Smooth muscle cell (in vitro differentiated cells): ENCODE measurements around the gene NT5DC1. TPM values are rescaled to one million over a fixed set of nuclear protein-coding genes. Genes with fewer than 3 reads are reported as not detected.
A peak's percentile ranks its signal among the peaks of the same experiment; 100 is the strongest.

Source experiments
- DNase-seq: peaks from one replicate; lab custom pipeline; 2025; ENCODE audit not compliant: unreplicated experiment; lab: John Stamatoyannopoulos, UW
- H2AFZ ChIP-seq: fragments of 200-600 bp; sonication (generic); 2 replicates; pipeline ENCODE4 v1.6.0; 2016; ENCODE audit warnings: antibody characterized with exemption, low read depth, mild to moderate bottlenecking
- H3F3A ChIP-seq: fragments of 200-600 bp; sonication (generic); 2 replicates; pipeline ENCODE4 v1.6.0; 2017; ENCODE audit warnings: antibody characterized with exemption, low read depth
- H3K27ac ChIP-seq: fragments of 200-600 bp; sonication (generic); 2 replicates; pipeline ENCODE4 v1.5.1; 2016; ENCODE audit warnings: low read depth, mild to moderate bottlenecking
- H3K27me3 ChIP-seq: fragments of 200-600 bp; sonication (generic); 2 replicates; pipeline ENCODE4 v1.6.1; 2016; ENCODE audit warnings: low read depth, mild to moderate bottlenecking
- H3K36me3 ChIP-seq: fragments of 200-600 bp; sonication (generic); 2 replicates; pipeline ENCODE4 v1.5.1; 2016; ENCODE audit warnings: low read depth
- H3K4me1 ChIP-seq: fragments of 200-600 bp; sonication (generic); 2 replicates; pipeline ENCODE4 v1.5.1; 2016; ENCODE audit warnings: low read depth
- H3K4me2 ChIP-seq: fragments of 200-600 bp; sonication (generic); 2 replicates; pipeline ENCODE4 v1.6.0; 2016; ENCODE audit warnings: mild to moderate bottlenecking
- H3K4me3 ChIP-seq: fragments of 200-600 bp; sonication (generic); 2 replicates; pipeline ENCODE4 v1.5.1; 2016; ENCODE audit warnings: mild to moderate bottlenecking
- H3K79me2 ChIP-seq: fragments of 200-600 bp; sonication (generic); 2 replicates; pipeline ENCODE4 v1.6.0; 2016; ENCODE audit warnings: low read depth, mild to moderate bottlenecking
- H3K9ac ChIP-seq: fragments of 200-600 bp; sonication (generic); 2 replicates; pipeline ENCODE4 v1.6.0; 2016; ENCODE audit warnings: low read depth
- H3K9me3 ChIP-seq: fragments of 200-600 bp; sonication (generic); replicated peaks from 2 replicates; pipeline ENCODE4 v1.5.1; 2016; ENCODE audit warnings: low read depth
- H4K20me1 ChIP-seq: fragments of 200-600 bp; sonication (generic); 2 replicates; pipeline ENCODE4 v1.6.0; 2016; ENCODE audit warnings: low read depth
- WGBS: methylation state at CpG from one replicate; pipeline ENCODE4 v1.1.7; 2016; ENCODE audit warnings: low lambda C conversion rate; 5-methylcytosine and 5-hydroxymethylcytosine counted together
- polyA plus RNA-seq: library from polyadenylated mRNA; unstranded; fragments of >200 nt; fragmentation: Nextera tagmentation; extraction: Ambion mirVana; gene quantifications from 2 replicates; pipeline ENCODE4 v1.2.1, GENCODE V29; 2016
- total RNA-seq: library from RNA; depleted of rRNA; stranded (reverse); fragments of >200 nt; gene quantifications from 2 replicates; pipeline ENCODE4 v1.2.3, GENCODE V29; 2014
- TF ChIP-seq, protein P1 (sequence below): fragments of 200-600 bp; sonication (generic); IDR thresholded peaks from 2 replicates; pipeline ENCODE4 v1.5.1; 2017; ENCODE audit warnings: borderline replicate concordance, mild to moderate bottlenecking, antibody characterized with exemption; ENCODE audit not compliant: insufficient read depth, poor library complexity, severe bottlenecking

NT5DC1 gene
- total and polyA plus RNA-seq, 2 experiments from 2014 or later: 3.7 to 23.9 TPM

DNA sequence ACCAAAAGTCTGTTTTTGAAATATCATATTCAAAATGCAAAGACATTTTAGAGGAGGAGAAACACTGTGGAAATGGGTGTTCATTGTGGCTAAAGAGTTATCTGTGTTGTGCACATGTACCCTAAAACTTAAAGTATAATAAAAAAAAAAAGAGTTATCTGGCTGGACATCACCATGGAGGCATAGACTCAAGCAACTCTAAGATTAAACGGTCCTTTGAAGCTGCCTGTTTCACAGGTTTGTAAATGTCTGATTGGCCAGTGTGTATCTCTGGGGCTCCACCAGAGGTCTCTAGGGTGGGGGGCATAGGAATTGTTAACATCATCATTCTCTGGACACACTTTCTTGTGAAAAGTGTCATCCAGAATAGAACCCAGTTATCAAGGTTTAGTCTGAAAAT is 114.0 kb downstream of the NT5DC1 start:
- H3K27ac ChIP-seq: no peak overlapping the region

DNA sequence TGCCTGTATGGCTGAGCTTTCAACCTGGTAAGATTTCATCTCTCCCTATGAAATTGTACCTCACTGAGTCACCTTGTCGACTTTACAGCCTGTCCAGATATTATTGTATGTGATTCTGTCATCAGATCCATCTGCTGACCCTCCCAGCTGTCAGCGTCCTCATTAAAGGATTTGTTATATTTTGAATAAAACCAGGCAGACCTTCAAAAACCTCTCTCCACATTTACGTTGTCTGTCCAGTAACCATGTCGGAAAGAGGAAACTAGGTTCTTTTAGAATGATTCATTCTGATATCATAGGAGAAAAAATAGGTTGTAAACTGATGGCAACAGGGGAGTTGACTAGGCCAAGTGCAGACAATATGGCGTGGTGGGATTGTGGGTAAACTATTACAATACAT is 114.8 kb downstream of the NT5DC1 start:
- no peak overlapping the region for H2AFZ ChIP-seq
- no peaks in the 10 kb centered on the region for H3K27me3 ChIP-seq
- H3K4me3 ChIP-seq: no peak overlapping the region
- WGBS: 54% methylated on average over 5 of the region's 5 CpGs
- no peaks in the 10 kb centered on the region for H3K9me3 ChIP-seq
- no peaks in the 10 kb centered on the region for H3K79me2 ChIP-seq
- DNase-seq: no peak
- no peaks in the 10 kb centered on the region for H4K20me1 ChIP-seq
- H3K4me1 ChIP-seq: no peaks in the 10 kb centered on the region
- no peaks in the 10 kb centered on the region for H3F3A ChIP-seq
- TF ChIP-seq, protein P1, sequence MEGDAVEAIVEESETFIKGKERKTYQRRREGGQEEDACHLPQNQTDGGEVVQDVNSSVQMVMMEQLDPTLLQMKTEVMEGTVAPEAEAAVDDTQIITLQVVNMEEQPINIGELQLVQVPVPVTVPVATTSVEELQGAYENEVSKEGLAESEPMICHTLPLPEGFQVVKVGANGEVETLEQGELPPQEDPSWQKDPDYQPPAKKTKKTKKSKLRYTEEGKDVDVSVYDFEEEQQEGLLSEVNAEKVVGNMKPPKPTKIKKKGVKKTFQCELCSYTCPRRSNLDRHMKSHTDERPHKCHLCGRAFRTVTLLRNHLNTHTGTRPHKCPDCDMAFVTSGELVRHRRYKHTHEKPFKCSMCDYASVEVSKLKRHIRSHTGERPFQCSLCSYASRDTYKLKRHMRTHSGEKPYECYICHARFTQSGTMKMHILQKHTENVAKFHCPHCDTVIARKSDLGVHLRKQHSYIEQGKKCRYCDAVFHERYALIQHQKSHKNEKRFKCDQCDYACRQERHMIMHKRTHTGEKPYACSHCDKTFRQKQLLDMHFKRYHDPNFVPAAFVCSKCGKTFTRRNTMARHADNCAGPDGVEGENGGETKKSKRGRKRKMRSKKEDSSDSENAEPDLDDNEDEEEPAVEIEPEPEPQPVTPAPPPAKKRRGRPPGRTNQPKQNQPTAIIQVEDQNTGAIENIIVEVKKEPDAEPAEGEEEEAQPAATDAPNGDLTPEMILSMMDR: no peak
- H3K36me3 ChIP-seq: no peaks in the 10 kb centered on the region
- no peak overlapping the region for H3K4me2 ChIP-seq
- H3K9ac ChIP-seq: no peak overlapping the region
- H3K27ac ChIP-seq: peak overlapping the region; percentile 21

More for the DNA sequence above, 114.0 kb downstream of the NT5DC1 start:
- Histone ChIP-seq H3K9ac (no peak overlapping the region), H3K9me3 (no peaks in the 10 kb centered on the region), H3K4me2 (no peak overlapping the region), H4K20me1 (no peaks in the 10 kb centered on the region), H3K27me3 (no peaks in the 10 kb centered on the region), H3K79me2 (no peaks in the 10 kb centered on the region), H3K4me3 (no peak overlapping the region), H3K36me3 (no peaks in the 10 kb centered on the region), H3F3A (no peaks in the 10 kb centered on the region), H2AFZ (no peak overlapping the region), H3K4me1 (no peaks in the 10 kb centered on the region)
- 90% methylated on average over 1 of the region's 1 CpG for WGBS
- TF ChIP-seq, protein P1: no peak
- DNase-seq: no peak

DNA sequence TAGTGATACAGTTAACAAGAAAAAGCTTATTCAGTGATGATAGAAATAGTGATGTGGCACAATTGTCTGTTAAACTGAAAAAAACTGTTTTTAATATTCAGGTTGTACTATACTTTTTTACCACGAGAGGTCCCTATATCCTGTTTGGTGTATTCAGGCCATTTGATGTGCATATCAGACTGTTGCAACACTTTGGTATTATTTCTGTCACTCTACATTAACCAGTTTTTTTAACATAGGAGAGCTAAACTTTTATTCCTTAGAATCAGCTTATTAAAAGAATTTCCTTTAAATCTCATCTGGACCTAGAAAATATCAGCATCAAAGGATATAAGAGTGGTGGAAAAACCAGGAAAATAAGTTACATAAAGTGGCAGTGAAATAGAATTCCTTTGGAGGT is 116.4 kb downstream of the NT5DC1 start:
- DNase-seq: no peak
- Histone ChIP-seq H3K4me2 (no peak overlapping the region), H3K4me1 (no peaks in the 10 kb centered on the region), H3K27ac (no peak overlapping the region), H3K27me3 (no peaks in the 10 kb centered on the region), H2AFZ (peak overlapping the region; percentile 20), H3K36me3 (no peaks in the 10 kb centered on the region), H3K9ac (no peak overlapping the region), H3K4me3 (no peak overlapping the region), H4K20me1 (no peaks in the 10 kb centered on the region), H3K79me2 (no peaks in the 10 kb centered on the region), H3F3A (no peaks in the 10 kb centered on the region), H3K9me3 (no peaks in the 10 kb centered on the region)
- TF ChIP-seq, protein P1: peak; percentile 48
- WGBS: 6% methylated on average over 1 of the region's 1 CpG

DNA sequence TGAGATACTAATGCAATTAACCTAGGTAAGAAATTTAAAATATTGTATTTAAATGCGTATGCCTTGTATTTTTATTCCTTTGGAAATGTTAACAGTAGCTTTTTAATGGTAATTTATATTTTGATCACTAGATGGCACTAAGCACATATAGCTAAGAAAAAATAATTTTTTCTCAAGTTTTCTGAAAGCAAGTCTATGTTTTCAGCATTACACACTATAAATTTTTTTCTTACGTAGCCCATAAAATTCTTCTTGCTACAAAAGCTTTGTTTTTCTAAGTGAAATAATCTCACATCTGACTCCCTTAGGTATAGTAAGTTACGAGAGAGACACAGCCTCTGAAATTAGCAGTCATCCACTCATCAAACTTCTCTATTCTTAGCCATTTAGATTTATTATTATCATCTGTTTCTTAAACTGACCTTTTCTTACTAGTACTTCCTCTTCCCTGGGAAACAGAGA is 117.5 kb downstream of the NT5DC1 start:
- no peak overlapping the region for H3K9ac ChIP-seq
- WGBS: 59% methylated on average over 3 of the region's 3 CpGs
- no peak for DNase-seq

More for the DNA sequence above, 117.5 kb downstream of the NT5DC1 start:
- Histone ChIP-seq H3K9me3 (no peaks in the 10 kb centered on the region), H3K27ac (peak overlapping the region; percentile 23), H4K20me1 (no peaks in the 10 kb centered on the region), H2AFZ (no peak overlapping the region), H3K27me3 (no peaks in the 10 kb centered on the region), H3K36me3 (no peaks in the 10 kb centered on the region), H3K4me2 (peak overlapping the region; percentile 48), H3F3A (no peaks in the 10 kb centered on the region), H3K4me3 (no peak overlapping the region), H3K4me1 (no peaks in the 10 kb centered on the region), H3K79me2 (no peaks in the 10 kb centered on the region)
- TF ChIP-seq, protein P1: peak; percentile 53
